Neuronal stem cell (in vitro differentiated cells): Measurements from ENCODE around the gene COMMD7.
A peak's percentile ranks its signal among the peaks of the same experiment; 100 is the strongest.

Experiments
- DNase-seq: peaks from one replicate; pipeline ENCODE4 v3.0.0-alpha.2; 2013; ENCODE audit warnings: low spot score
- H2AFZ ChIP-seq: one replicate; pipeline ENCODE4 v1.6.1; 2013; ENCODE audit warnings: mild to moderate bottlenecking, low read length, inconsistent platforms
- H2AK5ac ChIP-seq: 2 replicates; pipeline ENCODE4 v1.6.1; 2013; ENCODE audit warnings: low read depth, mild to moderate bottlenecking, inconsistent platforms, low read length, moderate library complexity, mixed read lengths
- H2BK120ac ChIP-seq: 2 replicates; pipeline ENCODE4 v1.6.1; 2013; ENCODE audit warnings: low read depth, mild to moderate bottlenecking, inconsistent platforms, low read length, moderate library complexity, mixed read lengths
- H2BK12ac ChIP-seq: one replicate; pipeline ENCODE4 v1.6.1; 2013; ENCODE audit warnings: low read length, inconsistent platforms
- H2BK15ac ChIP-seq: 2 replicates; pipeline ENCODE4 v1.6.1; 2013; ENCODE audit warnings: mild to moderate bottlenecking, low read length, inconsistent platforms, mixed read lengths
- H2BK5ac ChIP-seq: one replicate; pipeline ENCODE4 v1.6.1; 2013; ENCODE audit warnings: inconsistent platforms, mild to moderate bottlenecking, low read length, moderate library complexity
- H3K14ac ChIP-seq: one replicate; pipeline ENCODE4 v1.6.1; 2013; ENCODE audit warnings: low read length, inconsistent platforms
- H3K18ac ChIP-seq: 2 replicates; pipeline ENCODE4 v1.6.1; 2013; ENCODE audit warnings: low read length, inconsistent platforms
- H3K23ac ChIP-seq: 2 replicates; pipeline ENCODE4 v1.6.1; 2013; ENCODE audit warnings: low read depth, mild to moderate bottlenecking, mixed read lengths, low read length, inconsistent platforms; ENCODE audit not compliant: poor library complexity
- H3K27ac ChIP-seq: replicated peaks from 3 replicates; pipeline ENCODE4 v1.5.1; 2013; ENCODE audit warnings: low read length, inconsistent platforms
- H3K27me3 ChIP-seq, 3 experiments: 2 replicates each; pipeline ENCODE4 v1.6.1; 2013; ENCODE audit warnings: low read length in 3 of 3, mild to moderate bottlenecking in 2 of 3, inconsistent platforms in 1 of 3, low read depth in 1 of 3, mixed read lengths in 1 of 3, moderate library complexity in 1 of 3; ENCODE audit not compliant: control insufficient read depth in 3 of 3, insufficient read depth in 3 of 3
- H3K36me3 ChIP-seq, 2 donors: replicated peaks in 1 of 2; 2 replicates each; pipeline ENCODE4 v1.6.1; 2013; ENCODE audit warnings: low read length in 2 of 2; ENCODE audit not compliant: control insufficient read depth in 2 of 2, insufficient read depth in 2 of 2
- H3K4ac ChIP-seq: 2 replicates; pipeline ENCODE4 v1.6.1; 2013; ENCODE audit warnings: inconsistent platforms, mild to moderate bottlenecking, low read length, moderate library complexity
- H3K4me1 ChIP-seq, 2 donors: 1 replicate in 1 of 2; 2 replicates in 1 of 2; pipeline ENCODE4 v1.6.1; 2013; ENCODE audit warnings: low read length in 2 of 2, low read depth in 1 of 2; ENCODE audit not compliant: control insufficient read depth in 2 of 2, insufficient read depth in 1 of 2
- H3K4me2 ChIP-seq: one replicate; pipeline ENCODE4 v1.6.1; 2013; ENCODE audit warnings: mild to moderate bottlenecking, low read length, inconsistent platforms; ENCODE audit not compliant: insufficient read depth, poor library complexity, severe bottlenecking
- H3K4me3 ChIP-seq, 2 donors: 2 replicates each; pipeline ENCODE4 v1.5.1; 2013; ENCODE audit warnings: low read length in 2 of 2, mild to moderate bottlenecking in 2 of 2, inconsistent platforms in 1 of 2, moderate library complexity in 1 of 2
- H3K79me1 ChIP-seq: one replicate; pipeline ENCODE4 v1.6.1; 2013; ENCODE audit warnings: low read depth, mild to moderate bottlenecking, inconsistent platforms, low read length, moderate library complexity
- H3K9ac ChIP-seq: one replicate; pipeline ENCODE4 v1.6.1; 2013; ENCODE audit warnings: mild to moderate bottlenecking, low read depth, low read length, inconsistent platforms; ENCODE audit not compliant: poor library complexity
- H3K9me3 ChIP-seq, 2 donors: replicated peaks in 1 of 2; 2 replicates each; pipeline versions ENCODE3 to v1.6.1; 2013; ENCODE audit warnings: low read length in 2 of 2, mild to moderate bottlenecking in 2 of 2, inconsistent platforms in 1 of 2, low read depth in 1 of 2, mixed read lengths in 1 of 2, moderate library complexity in 1 of 2; ENCODE audit not compliant: control insufficient read depth in 2 of 2, insufficient read depth in 1 of 2
- H4K8ac ChIP-seq: one replicate; pipeline ENCODE4 v1.6.1; 2013; ENCODE audit warnings: low read depth, mild to moderate bottlenecking, inconsistent platforms, low read length, moderate library complexity
- H4K91ac ChIP-seq: one replicate; pipeline ENCODE4 v1.6.1; 2013; ENCODE audit warnings: low read length, low read depth, mild to moderate bottlenecking, inconsistent platforms; ENCODE audit not compliant: poor library complexity
- WGBS, 2 donors: extraction: QIAGEN DNeasy Blood & Tissue Kit; methylation state at CpG; one replicate each; pipeline ENCODE4 v1.1.7; 2013; ENCODE audit warnings: missing lambda C conversion rate in 2 of 2, mixed read lengths in 1 of 2; ENCODE audit not compliant: insufficient read length in 2 of 2, insufficient replicate concordance in 1 of 2; ENCODE audit errors: extremely low coverage in 2 of 2; 5-methylcytosine and 5-hydroxymethylcytosine counted together

COMMD7 gene

GRCh38 chr20:32670773-32671455 is 72.4 kb downstream of the COMMD7 start:
- no CpG with 5 or more reads among the region's 2 CpGs for WGBS, 2 donors
- no peak overlapping the region for H3K18ac ChIP-seq
- no peak overlapping the region for H3K14ac ChIP-seq
- H2BK15ac ChIP-seq = no peak overlapping the region
- peaks cover 2% of the 10 kb centered on the region for H3K79me1 ChIP-seq
- H2BK5ac ChIP-seq = no peak overlapping the region
- no peak overlapping the region for H3K27ac ChIP-seq
- no peak overlapping the region for H3K23ac ChIP-seq
- no peak overlapping the region for H4K91ac ChIP-seq
- no peak overlapping the region for H2BK120ac ChIP-seq
- H3K9me3 ChIP-seq = no peaks in the 10 kb centered on the region
- DNase-seq = no peak
- H2AK5ac ChIP-seq = no peak overlapping the region
- no peaks in the 10 kb centered on the region for H3K27me3 ChIP-seq
- no peak overlapping the region for H3K4ac ChIP-seq
- H2BK12ac ChIP-seq = no peak overlapping the region
- no peak overlapping the region for H2AFZ ChIP-seq
- H3K9ac ChIP-seq = no peak overlapping the region
- no peak overlapping the region for H3K4me3 ChIP-seq
- no peaks in the 10 kb centered on the region for H3K36me3 ChIP-seq
- H3K4me1 ChIP-seq = peaks cover 7 to 16% of the 10 kb centered on the region in 2 donors
- H3K4me2 ChIP-seq = no peak overlapping the region
- no peak overlapping the region for H4K8ac ChIP-seq

- Histone ChIP-seq H3K14ac (no peak overlapping the region), H4K8ac (no peak overlapping the region), H3K4ac (no peak overlapping the region), H2BK5ac (no peak overlapping the region), H3K27me3 (no peaks in the 10 kb centered on the region), H3K9ac (no peak overlapping the region), H3K23ac (no peak overlapping the region), H3K79me1 (no peaks in the 10 kb centered on the region), H3K18ac (no peak overlapping the region), H3K27ac (no peak overlapping the region), H3K36me3 (no peaks in the 10 kb centered on the region), H4K91ac (no peak overlapping the region), H3K9me3 (no peaks in the 10 kb centered on the region), H3K4me1 (peaks cover 2 to 3% of the 10 kb centered on the region in 2 donors), H2BK15ac (no peak overlapping the region), H2AK5ac (no peak overlapping the region), H2BK12ac (no peak overlapping the region), H2BK120ac (no peak overlapping the region), H3K4me3 (no peak overlapping the region), H3K4me2 (no peak overlapping the region), H2AFZ (no peak overlapping the region)
- no CpG with 5 or more reads among the region's 5 CpGs for WGBS, 2 donors
- no peak for DNase-seq
These were observed 76.2 kb downstream of the COMMD7 start for GRCh38 chr20:32667027-32667426.

GRCh38 chr20:32664678-32665159 is 78.5 kb downstream of the COMMD7 start:
- no CpG with 5 or more reads among the region's 9 CpGs for whole genome bisulfite sequencing, 2 donors
- Histone ChIP-seq H3K14ac (no peak overlapping the region), H3K27ac (no peak overlapping the region)

GRCh38 chr20:32664012-32664677 is 79.1 kb downstream of the COMMD7 start:
- no peak for DNase-seq
- H3K79me1 ChIP-seq = no peaks in the 10 kb centered on the region
- no peak overlapping the region for H3K9ac ChIP-seq
- H3K18ac ChIP-seq = peak overlapping the region; percentile 68
- no peak overlapping the region for H3K4me3 ChIP-seq
- no peak overlapping the region for H2BK5ac ChIP-seq
- no peak overlapping the region for H4K91ac ChIP-seq
- peaks cover 2 to 3% of the 10 kb centered on the region in 2 donors for H3K4me1 ChIP-seq
- no peak overlapping the region for H3K4me2 ChIP-seq
- H2AK5ac ChIP-seq = peak overlapping the region; percentile 56
- no peak overlapping the region for H4K8ac ChIP-seq
- H3K4ac ChIP-seq = no peak overlapping the region
- no peaks in the 10 kb centered on the region for H3K27me3 ChIP-seq
- no peak overlapping the region for H3K14ac ChIP-seq
- H3K27ac ChIP-seq = no peak overlapping the region
- no peaks in the 10 kb centered on the region for H3K36me3 ChIP-seq
- WGBS, 2 donors = no CpG with 5 or more reads among the region's 11 CpGs
- H2BK120ac ChIP-seq = no peak overlapping the region
- no peak overlapping the region for H2BK15ac ChIP-seq
- H3K9me3 ChIP-seq = peaks cover 0 to 2% of the 10 kb centered on the region in 2 donors
- H3K23ac ChIP-seq = no peak overlapping the region
- H2BK12ac ChIP-seq = no peak overlapping the region
- peak overlapping the region; percentile 95 for H2AFZ ChIP-seq

More at GRCh38 chr20:32664678-32665159, 78.5 kb downstream of the COMMD7 start:
- DNase-seq = no peak
- Histone ChIP-seq H4K91ac (no peak overlapping the region), H2AK5ac (peak overlapping the region; percentile 56), H3K27me3 (no peaks in the 10 kb centered on the region), H2BK120ac (no peak overlapping the region), H3K9me3 (peaks cover 0 to 2% of the 10 kb centered on the region in 2 donors), H2BK15ac (no peak overlapping the region), H3K36me3 (no peaks in the 10 kb centered on the region), H3K4me2 (no peak overlapping the region), H3K18ac (peak overlapping the region; percentile 52), H2AFZ (peak overlapping the region; percentile 95), H3K4ac (no peak overlapping the region), H3K79me1 (no peaks in the 10 kb centered on the region), H3K4me1 (peaks cover 2 to 3% of the 10 kb centered on the region in 2 donors), H3K23ac (no peak overlapping the region), H2BK12ac (no peak overlapping the region), H3K4me3 (peak overlapping the region in 1 of 2 donors; percentile 41), H4K8ac (no peak overlapping the region), H2BK5ac (no peak overlapping the region), H3K9ac (no peak overlapping the region)
